Cardiac muscle cell (in vitro differentiated cells and primary cell): ENCODE measurements around the gene CBX4. TPM values are rescaled to one million over a fixed set of nuclear protein-coding genes. Genes with fewer than 3 reads are reported as not detected.

Experiments used
- DNase-seq, 2 donors: peaks; one replicate each; pipeline versions ENCODE4 v3.0.0 to v3.0.0-alpha.2; 2010 to 2017; ENCODE audit warnings: low read depth in 1 of 2, low spot score in 1 of 2
- H3K27ac ChIP-seq: fragments of 200-600 bp; sonication (generic); 2 replicates; pipeline ENCODE4 v1.5.1; 2016
- H3K27me3 ChIP-seq: fragments of 200-600 bp; sonication (generic); 2 replicates; pipeline ENCODE4 v1.6.0; 2016; ENCODE audit warnings: control low read depth
- H3K36me3 ChIP-seq: fragments of 200-600 bp; sonication (generic); 2 replicates; pipeline ENCODE4 v1.5.1; 2016; ENCODE audit warnings: control low read depth
- H3K4me1 ChIP-seq: fragments of 200-600 bp; sonication (generic); 2 replicates; pipeline ENCODE4 v1.8.1; 2017; ENCODE audit warnings: low read depth, mild to moderate bottlenecking, mixed run types
- H3K4me3 ChIP-seq: fragments of 200-600 bp; sonication (generic); 2 replicates; pipeline ENCODE4 v1.5.1; 2016; ENCODE audit warnings: mild to moderate bottlenecking
- H3K9me3 ChIP-seq: fragments of 200-600 bp; sonication (generic); 2 replicates; pipeline ENCODE4 v1.5.1; 2017; ENCODE audit warnings: low read depth, mild to moderate bottlenecking, control low read depth
- polyA plus RNA-seq: library from polyadenylated mRNA; unstranded; fragments of >200 nt; fragmentation: Nextera tagmentation; extraction: Ambion mirVana; gene quantifications from 2 replicates; pipeline ENCODE4 v1.2.1, GENCODE V29; 2016
- total RNA-seq: library from RNA; depleted of rRNA; stranded (reverse); fragments of >200 nt; gene quantifications from 2 replicates; pipeline ENCODE4 v1.2.3, GENCODE V29; 2016
- TF ChIP-seq, protein P1 (sequence below): IDR thresholded peaks from 2 replicates; pipeline ENCODE4 v1.5.1; 2012; ENCODE audit warnings: low read depth, mild to moderate bottlenecking, low read length

CBX4 gene
- total and polyA plus RNA-seq, 2 experiments from 2014 or later: 43.6 to 91.6 TPM

DNA sequence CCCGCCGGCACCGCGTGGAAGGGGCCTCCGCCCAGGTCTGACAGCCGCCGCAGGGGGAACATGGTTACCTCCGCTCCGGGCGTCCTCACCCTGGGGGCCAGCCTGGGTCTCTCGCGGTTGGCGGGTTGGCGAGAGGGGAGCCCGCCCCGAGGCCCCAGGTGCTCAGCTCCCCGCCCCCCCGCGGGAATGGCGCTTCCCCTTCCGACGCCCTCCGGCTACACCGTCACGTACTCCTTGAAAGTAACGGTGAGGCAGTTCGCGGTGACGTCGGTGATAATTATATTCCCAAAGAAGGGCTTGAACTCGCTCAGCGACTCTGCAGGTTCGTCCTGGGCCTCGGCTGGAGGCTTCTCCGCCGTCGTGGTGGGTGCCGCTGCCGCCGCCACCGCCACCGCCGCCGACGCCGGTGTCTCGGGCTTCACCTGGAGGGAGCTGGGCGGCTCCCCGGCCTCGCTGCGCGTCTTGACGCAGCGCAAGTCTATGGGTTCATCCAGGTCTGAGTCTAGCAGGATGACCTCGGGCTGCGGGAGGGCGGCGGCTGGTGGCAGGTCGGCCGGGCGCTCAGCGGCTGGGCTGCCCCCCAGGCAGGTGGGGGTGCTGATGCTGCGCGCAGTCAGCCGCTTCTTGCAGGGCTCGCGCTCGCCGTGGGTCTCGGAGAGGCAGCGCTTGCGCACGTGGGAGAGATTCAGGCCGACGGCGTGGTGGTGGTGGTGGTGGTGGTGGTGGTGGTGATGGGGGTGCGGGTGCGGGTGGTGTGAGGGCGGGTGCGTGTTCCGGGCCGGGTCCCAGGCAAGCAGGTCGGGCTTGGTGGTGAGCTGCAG, 5.3 kb downstream of the CBX4 start:
- Histone ChIP-seq H3K36me3 (no peaks in the 10 kb centered on the region), H3K4me3 (no peak overlapping the region), H3K27me3 (peaks cover 33% of the 10 kb centered on the region), H3K4me1 (peaks cover 78% of the 10 kb centered on the region), H3K9me3 (no peaks in the 10 kb centered on the region), H3K27ac (no peak overlapping the region)
- TF ChIP-seq, protein P1, sequence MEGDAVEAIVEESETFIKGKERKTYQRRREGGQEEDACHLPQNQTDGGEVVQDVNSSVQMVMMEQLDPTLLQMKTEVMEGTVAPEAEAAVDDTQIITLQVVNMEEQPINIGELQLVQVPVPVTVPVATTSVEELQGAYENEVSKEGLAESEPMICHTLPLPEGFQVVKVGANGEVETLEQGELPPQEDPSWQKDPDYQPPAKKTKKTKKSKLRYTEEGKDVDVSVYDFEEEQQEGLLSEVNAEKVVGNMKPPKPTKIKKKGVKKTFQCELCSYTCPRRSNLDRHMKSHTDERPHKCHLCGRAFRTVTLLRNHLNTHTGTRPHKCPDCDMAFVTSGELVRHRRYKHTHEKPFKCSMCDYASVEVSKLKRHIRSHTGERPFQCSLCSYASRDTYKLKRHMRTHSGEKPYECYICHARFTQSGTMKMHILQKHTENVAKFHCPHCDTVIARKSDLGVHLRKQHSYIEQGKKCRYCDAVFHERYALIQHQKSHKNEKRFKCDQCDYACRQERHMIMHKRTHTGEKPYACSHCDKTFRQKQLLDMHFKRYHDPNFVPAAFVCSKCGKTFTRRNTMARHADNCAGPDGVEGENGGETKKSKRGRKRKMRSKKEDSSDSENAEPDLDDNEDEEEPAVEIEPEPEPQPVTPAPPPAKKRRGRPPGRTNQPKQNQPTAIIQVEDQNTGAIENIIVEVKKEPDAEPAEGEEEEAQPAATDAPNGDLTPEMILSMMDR: no peak
- peak in 1 of 2 donors; percentile 15 for DNase-seq

GRCh38 chr17:79833110-79833450, 6.2 kb downstream of the CBX4 start:
- Histone ChIP-seq H3K9me3 (no peaks in the 10 kb centered on the region), H3K27ac (peak overlapping the region; percentile 89), H3K27me3 (peaks cover 33% of the 10 kb centered on the region), H3K4me3 (no peak overlapping the region), H3K4me1 (peaks cover 86% of the 10 kb centered on the region), H3K36me3 (no peaks in the 10 kb centered on the region)
- TF ChIP-seq, protein P1: no peak
- DNase-seq: no peak

GRCh38 chr17:79832218-79833109, 6.8 kb downstream of the CBX4 start:
- H3K4me1 ChIP-seq: peaks cover 87% of the 10 kb centered on the region

DNA sequence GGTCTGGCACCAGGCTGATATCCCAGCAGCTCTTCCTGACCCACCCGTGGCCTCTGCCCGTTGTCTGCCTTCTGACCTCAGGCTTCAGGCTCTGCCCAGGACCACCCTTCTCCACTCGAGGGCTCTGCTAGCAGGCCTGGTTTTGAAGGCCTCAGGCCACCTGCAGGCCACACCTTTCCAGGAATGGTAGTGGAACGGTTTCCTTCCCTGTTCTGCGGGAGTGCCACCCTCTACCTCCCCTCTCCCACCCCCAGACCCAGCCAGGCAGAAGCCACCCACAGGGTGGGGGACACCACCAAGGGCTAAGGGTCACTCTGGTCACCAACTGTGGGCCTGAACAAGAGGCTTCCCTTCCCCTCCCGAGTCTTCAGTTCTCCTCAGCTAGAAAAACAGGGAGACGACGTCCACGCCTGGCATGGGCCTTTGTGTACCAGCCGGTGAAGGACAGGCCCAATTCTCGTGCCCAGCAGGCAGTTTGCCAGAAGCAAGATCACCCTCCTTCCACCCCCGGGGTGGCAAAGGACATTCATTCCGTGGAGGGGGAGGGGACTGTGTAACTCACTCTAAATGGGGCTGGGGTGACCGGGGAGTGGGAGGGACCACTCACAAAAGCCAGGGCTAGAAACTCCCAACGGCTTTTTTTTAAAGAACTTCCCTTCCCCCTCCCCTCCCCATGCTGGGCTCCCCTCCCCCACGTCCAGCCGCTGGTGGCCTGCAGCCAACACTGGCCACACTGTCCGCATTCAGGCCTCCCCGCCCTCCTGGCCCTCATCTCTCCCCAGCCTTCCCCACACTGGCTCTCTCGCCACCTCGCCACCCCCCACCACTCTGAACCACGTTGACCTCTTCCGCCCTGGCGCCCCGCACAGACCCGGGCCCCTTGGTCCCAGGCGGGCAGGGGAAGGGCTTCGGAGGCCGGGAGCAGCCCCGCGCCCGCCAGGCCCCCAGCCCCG, 7.7 kb downstream of the CBX4 start:
- peaks cover 30% of the 10 kb centered on the region for H3K27me3 ChIP-seq
- DNase-seq: peak; percentile 74 to 76
- H3K27ac ChIP-seq: peak overlapping the region; percentile 89
- H3K4me3 ChIP-seq: peak overlapping the region; percentile 17
- TF ChIP-seq, protein P1: no peak
- H3K36me3 ChIP-seq: no peaks in the 10 kb centered on the region
- no peaks in the 10 kb centered on the region for H3K9me3 ChIP-seq
- peaks cover 77% of the 10 kb centered on the region for H3K4me1 ChIP-seq

More at GRCh38 chr17:79832218-79833109, 6.8 kb downstream of the CBX4 start:
- no peaks in the 10 kb centered on the region for H3K9me3 ChIP-seq
- peaks cover 33% of the 10 kb centered on the region for H3K27me3 ChIP-seq
- peak overlapping the region; percentile 17 for H3K4me3 ChIP-seq
- TF ChIP-seq, protein P1: no peak
- DNase-seq: peak; percentile 39 to 85
- peak overlapping the region; percentile 89 for H3K27ac ChIP-seq
- H3K36me3 ChIP-seq: no peaks in the 10 kb centered on the region
